OCI-LY3 (cell line): ENCODE measurements around the gene EFCAB11.

ENCODE experiments used
- H2AFZ ChIP-seq: fragments of 200-600, 300-600 bp; shearing (Covaris generic); 2 replicates; pipeline ENCODE4 v1.6.0; 2014; ENCODE audit warnings: antibody characterized with exemption, low read depth, low read length
- H3K27ac ChIP-seq: fragments of 200-600, 300-600 bp; sonication (generic); 2 replicates; pipeline ENCODE4 v1.5.1; 2014; ENCODE audit warnings: mild to moderate bottlenecking, low read length, moderate library complexity, mixed read lengths
- H3K27me3 ChIP-seq: fragments of 200-600, 300-600 bp; sonication (generic); 2 replicates; pipeline ENCODE4 v1.6.1; 2014; ENCODE audit warnings: low read depth, low read length, mixed read lengths
- H3K36me3 ChIP-seq: fragments of 200-600, 300-600 bp; sonication (generic); replicated peaks from 2 replicates; pipeline ENCODE3; 2014; ENCODE audit warnings: low read depth, low read length, mixed read lengths
- H3K4me1 ChIP-seq: fragments of 300-600, 200-600 bp; sonication (generic); 2 replicates; pipeline ENCODE4 v1.6.1; 2014; ENCODE audit warnings: low read length, mixed read lengths
- H3K4me2 ChIP-seq: fragments of 200-600, 300-600 bp; sonication (generic); 2 replicates; pipeline ENCODE4 v1.6.1; 2014; ENCODE audit warnings: low read length, mixed read lengths
- H3K4me3 ChIP-seq: fragments of 300-600, 200-600 bp; sonication (generic); 2 replicates; pipeline ENCODE4 v1.5.1; 2014; ENCODE audit warnings: antibody characterized with exemption, mild to moderate bottlenecking, low read length, moderate library complexity
- H3K79me2 ChIP-seq: fragments of 300-600, 200-600 bp; shearing (Covaris generic); 2 replicates; pipeline ENCODE4 v1.6.1; 2014; ENCODE audit warnings: mild to moderate bottlenecking, low read length, mixed read lengths
- H3K9ac ChIP-seq: fragments of 300-600, 200-600 bp; shearing (Covaris generic); 2 replicates; pipeline ENCODE4 v1.6.0; 2014; ENCODE audit warnings: mild to moderate bottlenecking, low read length, moderate library complexity
- H3K9me3 ChIP-seq: fragments of 200-600, 300-600 bp; shearing (Covaris generic); 2 replicates; pipeline ENCODE4 v1.6.1; 2014; ENCODE audit warnings: low read length, mixed read lengths; ENCODE audit not compliant: insufficient read depth
- H4K20me1 ChIP-seq: fragments of 200-600, 300-600 bp; sonication (generic); 2 replicates; pipeline ENCODE4 v1.6.1; 2016; ENCODE audit warnings: low read length, mixed read lengths; ENCODE audit not compliant: insufficient read depth
- CTCF ChIP-seq: fragments of 200-600, 300-600 bp; sonication (generic); IDR thresholded peaks from 2 replicates; pipeline ENCODE4 v1.5.1; 2014; ENCODE audit warnings: antibody characterized with exemption, low read length, low read depth
- EZH2phosphoT487 ChIP-seq: fragments of 200-600 bp; shearing (Covaris generic); IDR thresholded peaks from 2 replicates; pipeline ENCODE4 v1.6.1; 2018; ENCODE audit warnings: antibody characterized with exemption, mixed run types, low read depth

The EFCAB11 gene

GRCh38 chr14:89792489-89793366, 161.8 kb downstream of the EFCAB11 start:
- Histone ChIP-seq H3K9me3 (no peaks in the 10 kb centered on the region), H3K4me3 (no peak overlapping the region), H3K79me2 (no peaks in the 10 kb centered on the region), H2AFZ (no peak overlapping the region), H3K4me1 (no peaks in the 10 kb centered on the region), H3K27me3 (no peaks in the 10 kb centered on the region), H3K36me3 (no peaks in the 10 kb centered on the region), H3K4me2 (no peak overlapping the region), H4K20me1 (no peaks in the 10 kb centered on the region), H3K27ac (no peak overlapping the region), H3K9ac (no peak overlapping the region)
- TF ChIP-seq CTCF (no peak), EZH2phosphoT487 (no peak)

GRCh38 chr14:89787525-89787924, 167.0 kb downstream of the EFCAB11 start:
- no peaks in the 10 kb centered on the region for H3K27me3 ChIP-seq
- no peaks in the 10 kb centered on the region for H4K20me1 ChIP-seq
- H3K27ac ChIP-seq: no peak overlapping the region
- H3K9ac ChIP-seq: no peak overlapping the region
- no peak overlapping the region for H3K4me3 ChIP-seq
- no peaks in the 10 kb centered on the region for H3K9me3 ChIP-seq
- H3K4me1 ChIP-seq: no peaks in the 10 kb centered on the region
- TF ChIP-seq CTCF (no peak), EZH2phosphoT487 (no peak)
- H3K36me3 ChIP-seq: no peaks in the 10 kb centered on the region
- H3K4me2 ChIP-seq: no peak overlapping the region
- H2AFZ ChIP-seq: no peak overlapping the region
- H3K79me2 ChIP-seq: no peaks in the 10 kb centered on the region

- Histone ChIP-seq H3K9ac (no peak overlapping the region), H3K4me2 (no peak overlapping the region), H2AFZ (no peak overlapping the region), H4K20me1 (no peaks in the 10 kb centered on the region), H3K4me3 (no peak overlapping the region), H3K27me3 (no peaks in the 10 kb centered on the region), H3K36me3 (no peaks in the 10 kb centered on the region), H3K79me2 (no peaks in the 10 kb centered on the region), H3K27ac (no peak overlapping the region), H3K9me3 (no peaks in the 10 kb centered on the region), H3K4me1 (no peaks in the 10 kb centered on the region)
- TF ChIP-seq EZH2phosphoT487 (no peak), CTCF (no peak)
These were observed 173.5 kb downstream of the EFCAB11 start for GRCh38 chr14:89781046-89781445.

GRCh38 chr14:89779707-89780106, 174.8 kb downstream of the EFCAB11 start:
- Histone ChIP-seq H3K9ac (no peak overlapping the region), H3K27ac (no peak overlapping the region), H4K20me1 (no peaks in the 10 kb centered on the region), H3K9me3 (no peaks in the 10 kb centered on the region), H2AFZ (no peak overlapping the region), H3K4me1 (no peaks in the 10 kb centered on the region), H3K79me2 (no peaks in the 10 kb centered on the region), H3K4me3 (no peak overlapping the region), H3K4me2 (no peak overlapping the region), H3K36me3 (no peaks in the 10 kb centered on the region), H3K27me3 (peaks cover 3% of the 10 kb centered on the region; the same call in 1 of the 2 replicates)
- TF ChIP-seq EZH2phosphoT487 (no peak), CTCF (no peak)
